HepG2 (cell line): ENCODE measurements around the gene GADD45B. TPM values are rescaled to one million over a fixed set of nuclear protein-coding genes. Genes with fewer than 3 reads are reported as not detected.

Experiments used
- CCDC6 ChIP-seq: sonication (generic); formaldehyde crosslinking; IDR thresholded peaks from 2 replicates; pipeline ENCODE4 v1.8.1; 2022; ENCODE audit warnings: mild to moderate bottlenecking, missing genetic modification reagents, moderate library complexity
- CREBL2 ChIP-seq: sonication (generic); formaldehyde crosslinking; IDR thresholded peaks from 2 replicates; pipeline ENCODE4 v1.8.1; 2023; ENCODE audit warnings: missing genetic modification reagents, mild to moderate bottlenecking, borderline replicate concordance
- GABPB1 ChIP-seq: IDR thresholded peaks from 2 replicates; pipeline ENCODE4 v1.6.1; 2016; ENCODE audit warnings: mild to moderate bottlenecking, missing genetic modification reagents, moderate library complexity, missing compliant biosample characterization
- GTF3A ChIP-seq: sonication (generic); formaldehyde crosslinking; conservative IDR thresholded peaks from 2 replicates; pipeline ENCODE4 v1.4.0; 2020; ENCODE audit warnings: mild to moderate bottlenecking, missing genetic modification reagents
- HOXA3 ChIP-seq: sonication (generic); formaldehyde crosslinking; IDR thresholded peaks from 2 replicates; pipeline ENCODE4 v1.5.0; 2020; ENCODE audit warnings: missing genetic modification reagents
- NFE2 ChIP-seq: sonication (generic); formaldehyde crosslinking; IDR thresholded peaks from 2 replicates; pipeline ENCODE4 v1.4.0; 2020; ENCODE audit warnings: missing genetic modification reagents
- REPIN1 ChIP-seq: sonication (generic); formaldehyde crosslinking; IDR thresholded peaks from 2 replicates; pipeline ENCODE4 v1.8.0; 2022; ENCODE audit warnings: missing genetic modification reagents, low read depth, mild to moderate bottlenecking, borderline replicate concordance
- TEAD2 ChIP-seq: sonication (generic); formaldehyde crosslinking; IDR thresholded peaks from 2 replicates; pipeline ENCODE4 v1.9.0; 2021; ENCODE audit warnings: missing genetic modification reagents
- ZBTB20 ChIP-seq: sonication (generic); formaldehyde crosslinking; IDR thresholded peaks from 2 replicates; pipeline ENCODE4 v1.8.1; 2023; ENCODE audit warnings: missing genetic modification reagents, low read depth, mild to moderate bottlenecking, borderline replicate concordance
- ZBTB21 ChIP-seq: sonication (generic); formaldehyde crosslinking; IDR thresholded peaks from 2 replicates; pipeline ENCODE4 v1.4.0; 2020; ENCODE audit warnings: missing genetic modification reagents
- ZBTB25 ChIP-seq: IDR thresholded peaks from 2 replicates; pipeline ENCODE4 v1.6.1; 2018; ENCODE audit warnings: missing genetic modification reagents
- ZBTB43 ChIP-seq: sonication (generic); formaldehyde crosslinking; conservative IDR thresholded peaks from 2 replicates; pipeline ENCODE4 v1.4.0; 2020; ENCODE audit warnings: missing genetic modification reagents
- ZNF496 ChIP-seq: sonication (generic); formaldehyde crosslinking; IDR thresholded peaks from 2 replicates; pipeline ENCODE4 v1.8.1; 2023; ENCODE audit warnings: mild to moderate bottlenecking, moderate library complexity, missing genetic modification reagents; ENCODE audit not compliant: insufficient replicate concordance
- ZNF513 ChIP-seq: sonication (generic); formaldehyde crosslinking; conservative IDR thresholded peaks from 2 replicates; pipeline ENCODE4 v1.5.0; 2020; ENCODE audit warnings: missing genetic modification reagents
- ZNF563 ChIP-seq: sonication (generic); formaldehyde crosslinking; IDR thresholded peaks from 2 replicates; pipeline ENCODE4 v1.8.0; 2022; ENCODE audit warnings: mild to moderate bottlenecking, moderate library complexity, missing genetic modification reagents
- ZNF577 ChIP-seq: sonication (generic); formaldehyde crosslinking; IDR thresholded peaks from 2 replicates; pipeline ENCODE4 v1.4.0; 2020; ENCODE audit warnings: mild to moderate bottlenecking, low read depth, missing genetic modification reagents, borderline replicate concordance
- ZNF780A ChIP-seq: sonication (generic); formaldehyde crosslinking; IDR thresholded peaks from 2 replicates; pipeline ENCODE4 v1.8.0; 2022; ENCODE audit warnings: mild to moderate bottlenecking, missing genetic modification reagents, moderate library complexity
- polyA plus RNA-seq, 8 experiments: library from polyadenylated mRNA; depleted of rRNA in 3 of 8; stranded (reverse) in 7 of 8; unstranded in 1 of 8; fragments of >200 nt; fragmentation: Illumina TruSeq in 4 of 8; extraction: Trizol in 4 of 8; gene quantifications; 2 replicates each; pipeline versions ENCODE4 v1.2.1 to v1.2.3, GENCODE V29; 2011 to 2016; ENCODE audit warnings: low read depth in 4 of 8, missing spikeins in 1 of 8, mixed read lengths in 1 of 8; ENCODE audit not compliant: insufficient read depth in 1 of 8
- total RNA-seq, 5 experiments: library from RNA; depleted of rRNA; stranded (reverse); fragments of >200 nt; fragmentation: Illumina TruSeq; extraction: Trizol; gene quantifications; 2 replicates each; pipeline ENCODE4 v1.2.3, GENCODE V29; 2016; ENCODE audit warnings: low read depth in 1 of 5
- TF ChIP-seq, protein P1 (sequence below): fragments of 450-650 bp; IDR thresholded peaks from 2 replicates; pipeline ENCODE4 v1.6.1; 2016
- TF ChIP-seq, protein P2 (sequence below): IDR thresholded peaks from 2 replicates; pipeline ENCODE4 v1.6.1; 2016; ENCODE audit warnings: low read depth, missing genetic modification reagents, missing compliant biosample characterization

GADD45B gene
- total and polyA plus RNA-seq, 2 of the 13 experiments (the other 11 are each of a cell fraction or from before 2014, with no cell fraction given): 4.6 to 34.1 TPM

- TF ChIP-seq CREBL2 (CRISPR knock-in tag): no peak
- 0 out of 2 replicates have a peak, but pooled peaks have one; percentile 45 for TF ChIP-seq ZBTB20
- TF ChIP-seq ZBTB43 (CRISPR knock-in tag): no peak
- no peak for TF ChIP-seq GTF3A (CRISPR knock-in tag)
- peak; percentile 97 for TF ChIP-seq ZBTB21 (CRISPR knock-in tag)
- TF ChIP-seq REPIN1 (CRISPR knock-in tag): no peak
- peak; percentile 49; the same call in 1 of the 2 replicates for TF ChIP-seq CCDC6 (CRISPR knock-in tag)
- no peak for TF ChIP-seq ZNF780A (CRISPR knock-in tag)
- peak; percentile 96 for TF ChIP-seq HOXA3 (CRISPR knock-in tag)
- TF ChIP-seq ZBTB25 (CRISPR knock-in tag): peak; percentile 70; the same call in 1 of the 2 replicates
- TF ChIP-seq ZNF563: no peak
- TF ChIP-seq NFE2: no peak
- TF ChIP-seq, protein P1, sequence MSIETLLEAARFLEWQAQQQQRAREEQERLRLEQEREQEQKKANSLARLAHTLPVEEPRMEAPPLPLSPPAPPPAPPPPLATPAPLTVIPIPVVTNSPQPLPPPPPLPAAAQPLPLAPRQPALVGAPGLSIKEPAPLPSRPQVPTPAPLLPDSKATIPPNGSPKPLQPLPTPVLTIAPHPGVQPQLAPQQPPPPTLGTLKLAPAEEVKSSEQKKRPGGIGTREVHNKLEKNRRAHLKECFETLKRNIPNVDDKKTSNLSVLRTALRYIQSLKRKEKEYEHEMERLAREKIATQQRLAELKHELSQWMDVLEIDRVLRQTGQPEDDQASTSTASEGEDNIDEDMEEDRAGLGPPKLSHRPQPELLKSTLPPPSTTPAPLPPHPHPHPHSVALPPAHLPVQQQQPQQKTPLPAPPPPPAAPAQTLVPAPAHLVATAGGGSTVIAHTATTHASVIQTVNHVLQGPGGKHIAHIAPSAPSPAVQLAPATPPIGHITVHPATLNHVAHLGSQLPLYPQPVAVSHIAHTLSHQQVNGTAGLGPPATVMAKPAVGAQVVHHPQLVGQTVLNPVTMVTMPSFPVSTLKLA: peak; percentile 53
- TF ChIP-seq TEAD2: no peak
- no peak for TF ChIP-seq ZNF513 (CRISPR knock-in tag)
- no peak for TF ChIP-seq ZNF577 (CRISPR knock-in tag)
- TF ChIP-seq, protein P2, sequence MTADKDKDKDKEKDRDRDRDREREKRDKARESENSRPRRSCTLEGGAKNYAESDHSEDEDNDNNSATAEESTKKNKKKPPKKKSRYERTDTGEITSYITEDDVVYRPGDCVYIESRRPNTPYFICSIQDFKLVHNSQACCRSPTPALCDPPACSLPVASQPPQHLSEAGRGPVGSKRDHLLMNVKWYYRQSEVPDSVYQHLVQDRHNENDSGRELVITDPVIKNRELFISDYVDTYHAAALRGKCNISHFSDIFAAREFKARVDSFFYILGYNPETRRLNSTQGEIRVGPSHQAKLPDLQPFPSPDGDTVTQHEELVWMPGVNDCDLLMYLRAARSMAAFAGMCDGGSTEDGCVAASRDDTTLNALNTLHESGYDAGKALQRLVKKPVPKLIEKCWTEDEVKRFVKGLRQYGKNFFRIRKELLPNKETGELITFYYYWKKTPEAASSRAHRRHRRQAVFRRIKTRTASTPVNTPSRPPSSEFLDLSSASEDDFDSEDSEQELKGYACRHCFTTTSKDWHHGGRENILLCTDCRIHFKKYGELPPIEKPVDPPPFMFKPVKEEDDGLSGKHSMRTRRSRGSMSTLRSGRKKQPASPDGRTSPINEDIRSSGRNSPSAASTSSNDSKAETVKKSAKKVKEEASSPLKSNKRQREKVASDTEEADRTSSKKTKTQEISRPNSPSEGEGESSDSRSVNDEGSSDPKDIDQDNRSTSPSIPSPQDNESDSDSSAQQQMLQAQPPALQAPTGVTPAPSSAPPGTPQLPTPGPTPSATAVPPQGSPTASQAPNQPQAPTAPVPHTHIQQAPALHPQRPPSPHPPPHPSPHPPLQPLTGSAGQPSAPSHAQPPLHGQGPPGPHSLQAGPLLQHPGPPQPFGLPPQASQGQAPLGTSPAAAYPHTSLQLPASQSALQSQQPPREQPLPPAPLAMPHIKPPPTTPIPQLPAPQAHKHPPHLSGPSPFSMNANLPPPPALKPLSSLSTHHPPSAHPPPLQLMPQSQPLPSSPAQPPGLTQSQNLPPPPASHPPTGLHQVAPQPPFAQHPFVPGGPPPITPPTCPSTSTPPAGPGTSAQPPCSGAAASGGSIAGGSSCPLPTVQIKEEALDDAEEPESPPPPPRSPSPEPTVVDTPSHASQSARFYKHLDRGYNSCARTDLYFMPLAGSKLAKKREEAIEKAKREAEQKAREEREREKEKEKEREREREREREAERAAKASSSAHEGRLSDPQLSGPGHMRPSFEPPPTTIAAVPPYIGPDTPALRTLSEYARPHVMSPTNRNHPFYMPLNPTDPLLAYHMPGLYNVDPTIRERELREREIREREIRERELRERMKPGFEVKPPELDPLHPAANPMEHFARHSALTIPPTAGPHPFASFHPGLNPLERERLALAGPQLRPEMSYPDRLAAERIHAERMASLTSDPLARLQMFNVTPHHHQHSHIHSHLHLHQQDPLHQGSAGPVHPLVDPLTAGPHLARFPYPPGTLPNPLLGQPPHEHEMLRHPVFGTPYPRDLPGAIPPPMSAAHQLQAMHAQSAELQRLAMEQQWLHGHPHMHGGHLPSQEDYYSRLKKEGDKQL: no peak
- TF ChIP-seq ZNF496: no peak
- TF ChIP-seq GABPB1 (CRISPR knock-in tag): peak; percentile 73
Observed at GRCh38 chr19:2507109-2507508, 31.2 kb downstream of the GADD45B start (continued).
